ENCODE data around the gene TRIM43.
"Not testable (repeated sequence)": the region's sequence is repeated elsewhere in the genome, so short reads cannot be mapped to it uniquely, and the experiment has no call there.

The TRIM43 gene

DNA sequence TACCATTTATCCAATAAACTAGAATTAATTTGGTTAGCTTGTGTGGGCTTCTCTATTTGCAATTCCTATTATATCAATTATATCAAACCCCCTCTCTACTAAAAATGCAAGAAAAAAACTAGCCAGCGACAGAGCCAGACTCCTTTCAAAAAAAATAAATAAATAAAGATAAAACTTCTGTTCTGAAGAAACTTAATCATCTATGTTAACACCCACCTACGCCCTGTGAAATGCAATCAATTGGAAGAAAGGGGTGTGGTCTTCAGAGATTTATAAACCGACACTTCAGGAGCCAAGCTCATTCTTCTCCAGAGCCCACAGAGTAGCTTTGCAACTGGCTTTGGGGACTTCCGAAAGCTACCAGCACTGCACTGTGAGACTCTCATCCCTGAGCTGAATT lies at the start of gene TRIM43:
Gene TRIM43, plus strand, starts transcription at position 301 of the 400 bp plus-strand sequence. CDS start 2,023 bp downstream, outside the sequence.
- not testable (repeated sequence) for DNase-seq

DNA sequence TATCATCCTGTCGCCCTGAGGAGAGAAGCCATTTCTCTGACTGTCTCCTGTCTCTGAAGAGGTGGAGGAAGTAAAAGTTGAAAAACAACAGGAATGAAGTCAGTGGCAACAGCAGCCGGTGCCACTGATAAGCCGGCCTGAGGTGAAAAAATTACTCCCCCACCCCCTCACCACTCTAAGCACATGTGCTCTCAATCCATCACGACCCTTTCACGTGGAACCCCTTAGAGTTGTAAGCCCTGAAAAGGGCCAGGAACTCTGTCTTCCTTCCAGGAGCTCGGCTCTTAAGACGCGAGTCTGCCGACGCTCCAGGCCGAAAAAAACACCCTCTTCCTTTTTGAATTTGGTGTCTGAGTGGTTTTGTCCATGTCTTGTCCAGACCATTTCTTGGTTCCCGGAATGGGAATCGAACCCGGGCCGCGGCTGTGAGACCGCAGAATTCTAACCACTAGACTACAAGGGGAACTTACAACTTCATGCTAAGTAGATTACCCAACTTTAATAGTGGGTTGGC lies 40.7 kb upstream of the TRIM43 start:
- DNase-seq: peak; percentile 35

DNA sequence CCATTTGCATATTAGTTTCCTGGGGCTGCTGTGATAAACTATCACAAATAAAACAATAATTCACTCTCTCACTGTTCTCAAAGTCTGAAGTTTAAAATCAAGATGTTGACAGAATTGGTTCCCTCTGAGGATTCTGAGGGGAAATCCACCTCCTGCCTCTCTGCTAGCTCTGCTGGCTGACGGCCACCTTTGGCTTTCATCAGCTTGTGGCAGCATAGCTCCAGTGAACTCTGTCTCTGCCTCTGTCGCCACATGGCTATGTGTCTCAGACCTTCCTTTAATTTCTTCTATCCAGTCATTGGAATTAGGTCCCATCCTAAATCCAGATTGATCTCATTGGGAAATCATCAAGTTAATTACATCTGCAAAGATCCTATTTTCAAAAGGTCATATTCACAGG lies 38.9 kb upstream of the TRIM43 start:
- DNase-seq: no peak

DNA sequence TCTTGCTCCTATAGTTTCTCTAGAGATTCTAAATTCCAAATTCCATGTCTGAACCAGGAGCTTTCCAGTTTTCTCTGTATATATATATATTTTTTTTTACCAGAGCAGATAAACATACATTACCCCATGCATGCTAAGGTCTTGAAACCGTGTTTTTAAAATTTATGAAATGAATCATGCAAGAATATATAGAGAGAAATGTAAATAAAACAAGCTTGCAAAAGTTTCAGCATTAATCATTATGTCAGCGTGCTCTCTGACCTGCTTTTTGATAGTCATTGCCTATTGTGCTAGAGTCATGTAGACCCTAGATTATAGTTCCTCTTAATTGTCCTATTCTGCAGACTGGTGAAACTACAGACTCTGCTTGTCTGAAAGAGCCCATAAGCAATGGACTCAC lies 22.6 kb upstream of the TRIM43 start:
- no peak for DNase-seq

DNA sequence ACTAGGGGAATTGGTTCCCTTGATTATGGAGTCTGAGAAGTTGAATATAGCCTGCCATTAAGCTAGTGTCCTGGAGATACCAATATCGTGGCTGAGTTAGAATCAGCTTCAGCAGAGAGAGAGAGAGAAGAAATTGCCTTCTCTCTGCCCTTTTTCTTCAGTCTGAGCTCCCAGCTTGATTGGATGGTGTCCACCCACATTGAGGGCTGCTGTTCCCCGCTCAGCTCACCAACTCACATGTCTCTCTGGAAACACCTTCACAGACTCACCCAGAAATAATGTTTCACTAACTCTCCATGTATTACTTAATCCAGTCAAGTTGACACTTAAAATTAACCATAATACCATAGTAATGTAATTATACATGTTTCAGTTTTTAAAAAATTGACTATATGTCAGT lies 17.9 kb upstream of the TRIM43 start:
- DNase-seq: no peak

DNA sequence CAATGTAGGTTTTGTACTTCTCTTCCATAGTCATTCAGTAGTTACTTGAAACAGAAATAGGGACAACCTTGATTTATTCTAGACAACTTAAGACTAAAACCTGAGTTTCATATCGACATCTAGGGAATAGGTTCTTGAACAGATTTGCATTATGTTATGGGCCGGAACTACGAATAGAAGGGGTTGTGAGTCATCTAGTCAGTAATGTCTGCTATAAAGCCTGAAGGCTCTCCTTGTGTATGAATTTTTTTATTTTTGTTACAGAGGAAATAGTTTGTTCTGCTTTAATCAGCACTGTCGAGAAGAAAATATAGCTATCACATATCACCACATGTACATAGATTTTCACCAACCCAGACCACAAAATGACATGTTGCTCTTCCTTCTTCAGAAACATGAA lies 17.3 kb upstream of the TRIM43 start:
- DNase-seq: no peak

DNA sequence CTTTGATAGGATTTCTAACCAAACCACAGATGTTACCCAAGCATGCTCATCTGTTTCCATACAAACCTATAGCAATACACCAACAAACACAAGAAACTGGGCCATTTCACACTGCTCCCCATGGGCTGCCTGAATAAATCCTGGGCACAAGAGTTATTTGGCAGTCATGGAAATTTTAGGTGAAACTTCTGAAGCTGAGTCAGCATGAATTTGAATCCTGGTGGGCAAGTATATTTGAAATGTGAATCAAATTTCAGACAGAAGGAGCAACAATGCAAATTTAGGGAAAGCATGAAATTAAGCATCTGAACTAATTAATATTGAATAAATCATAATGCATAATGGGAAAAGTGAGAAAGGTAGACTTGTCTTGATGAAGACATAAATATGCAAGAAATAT lies 15.9 kb upstream of the TRIM43 start:
- DNase-seq: no peak

DNA sequence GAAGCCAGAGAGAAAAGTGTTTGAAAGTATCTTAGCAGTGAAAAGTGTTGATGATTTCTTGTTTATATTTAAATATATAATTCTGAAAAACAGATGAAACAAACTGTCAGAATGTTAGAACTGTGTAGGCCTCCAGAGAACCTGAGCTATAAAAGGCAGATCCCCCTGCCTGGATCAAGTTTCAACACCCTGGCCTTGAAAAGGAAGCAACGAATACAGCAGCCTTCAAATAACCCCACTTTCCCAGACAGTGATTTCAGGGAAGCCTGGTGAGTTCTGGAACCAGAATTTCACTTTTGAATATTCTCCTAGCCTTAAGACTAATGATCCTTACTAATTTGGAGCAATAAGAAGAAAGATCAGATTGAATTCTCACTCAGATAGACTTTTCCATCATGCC lies 13.3 kb upstream of the TRIM43 start:
- no peak for DNase-seq

DNA sequence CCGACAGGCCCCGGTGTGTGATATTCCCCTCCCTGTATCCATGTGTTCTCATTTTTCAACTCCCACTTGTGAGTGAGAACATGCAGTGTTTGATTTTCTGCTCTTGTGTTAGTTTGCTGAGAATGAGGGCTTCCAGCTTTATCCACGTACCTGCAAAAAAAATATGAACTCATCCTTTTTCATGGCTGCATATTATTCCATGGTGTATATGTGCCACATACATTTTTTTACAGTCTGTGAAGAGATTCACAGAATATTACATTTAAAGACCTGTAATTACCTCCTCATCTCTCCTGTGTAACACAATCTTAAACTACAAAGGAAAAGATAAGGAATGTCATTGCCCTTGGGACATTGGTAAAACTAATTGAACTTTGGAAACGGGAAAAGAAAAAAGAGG lies 8.3 kb upstream of the TRIM43 start:
- DNase-seq: not testable (repeated sequence)

DNA sequence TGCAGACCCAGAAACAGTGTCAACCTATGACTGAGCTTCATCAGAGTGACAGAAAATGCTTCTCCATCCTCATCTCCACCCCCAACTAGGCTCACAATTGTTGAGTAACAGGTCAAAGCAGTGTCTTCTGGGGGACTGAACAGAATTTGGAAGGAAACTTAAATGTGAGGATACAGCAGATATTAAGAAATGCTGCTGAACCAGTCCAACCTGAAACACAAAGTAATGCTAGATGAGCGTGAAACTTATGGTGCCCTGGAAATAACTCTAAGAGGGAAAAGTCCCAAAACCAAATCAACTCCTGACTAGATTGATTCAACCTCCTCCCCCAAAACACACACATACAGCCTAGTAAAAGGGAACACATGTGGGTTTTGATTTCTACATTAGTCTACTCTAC lies 7.5 kb upstream of the TRIM43 start:
- not testable (repeated sequence) for DNase-seq

DNA sequence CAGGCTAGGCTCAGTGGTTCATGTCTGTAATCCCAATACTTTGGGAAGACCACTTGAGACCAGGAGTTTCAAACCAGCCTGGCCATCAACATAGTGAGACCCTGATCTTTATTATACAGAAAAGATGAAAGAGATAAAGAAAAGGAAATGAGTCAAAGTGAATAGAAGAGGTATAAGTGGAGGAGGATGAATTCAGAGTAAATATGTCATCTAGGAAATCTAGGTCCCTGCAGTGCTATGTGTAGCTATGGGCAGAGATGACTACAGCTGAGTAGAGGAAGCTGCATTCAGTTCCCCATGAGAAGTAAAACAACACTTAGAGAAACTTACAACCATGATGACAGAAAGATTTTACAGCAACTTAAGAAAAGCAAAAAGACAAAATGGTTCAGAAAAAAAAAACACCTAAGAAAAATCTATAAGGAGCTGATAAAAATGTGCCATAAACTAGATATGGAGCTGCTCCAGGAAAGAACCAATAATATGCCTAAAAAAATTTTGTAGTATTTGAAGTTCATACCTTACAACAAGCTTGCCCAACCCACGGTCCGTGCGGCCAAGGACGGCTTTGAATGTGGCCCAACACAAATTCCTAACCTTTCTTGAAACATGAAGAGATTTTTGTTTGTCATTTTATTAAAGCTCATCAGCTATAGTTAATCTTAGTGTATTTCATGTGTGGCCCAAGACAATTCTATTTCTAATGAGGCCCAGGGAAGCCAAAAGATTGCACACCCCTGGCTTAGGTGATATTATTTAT lies 1.8 kb upstream of the TRIM43 start:
- DNase-seq: not testable (repeated sequence)

DNA sequence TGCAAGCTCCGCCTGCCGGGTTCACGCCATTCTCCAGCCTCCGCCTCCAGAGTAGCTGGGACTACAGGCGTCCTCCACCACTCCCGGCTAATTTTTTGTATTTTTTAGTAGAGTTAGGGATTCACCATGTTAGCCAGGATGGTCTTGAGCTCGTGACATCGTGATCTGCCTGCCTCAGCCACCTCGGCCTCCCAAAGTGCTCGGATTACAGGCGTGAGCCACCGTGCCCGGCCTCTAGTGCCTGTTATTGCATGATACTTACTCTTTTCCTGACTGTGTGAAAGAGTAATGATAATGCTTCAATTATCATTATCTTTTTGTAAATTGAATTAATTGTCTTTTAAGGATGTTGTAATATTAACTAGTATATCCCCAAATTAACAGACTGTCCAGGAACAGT lies 1.2 kb downstream of the TRIM43 start:
- DNase-seq: not testable (repeated sequence)

DNA sequence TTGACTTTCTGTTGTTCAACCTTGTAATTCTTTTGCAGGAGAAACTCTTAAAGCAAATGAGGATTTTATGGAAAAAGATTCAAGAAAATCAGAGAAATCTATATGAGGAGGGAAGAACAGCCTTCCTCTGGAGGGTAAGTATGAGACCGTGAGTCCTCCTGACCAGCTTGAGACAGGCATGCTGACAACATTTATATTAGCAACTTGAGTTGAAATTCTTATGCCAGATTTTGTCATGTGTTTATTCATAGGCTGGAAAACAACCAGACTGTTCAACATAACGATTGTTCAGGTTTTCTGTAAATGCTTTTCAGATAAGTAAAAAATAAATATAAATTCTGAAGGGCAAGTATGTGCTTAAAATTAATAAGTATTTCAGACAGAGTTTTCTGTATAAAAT lies 3.2 kb downstream of the TRIM43 start:
- not testable (repeated sequence) for DNase-seq

DNA sequence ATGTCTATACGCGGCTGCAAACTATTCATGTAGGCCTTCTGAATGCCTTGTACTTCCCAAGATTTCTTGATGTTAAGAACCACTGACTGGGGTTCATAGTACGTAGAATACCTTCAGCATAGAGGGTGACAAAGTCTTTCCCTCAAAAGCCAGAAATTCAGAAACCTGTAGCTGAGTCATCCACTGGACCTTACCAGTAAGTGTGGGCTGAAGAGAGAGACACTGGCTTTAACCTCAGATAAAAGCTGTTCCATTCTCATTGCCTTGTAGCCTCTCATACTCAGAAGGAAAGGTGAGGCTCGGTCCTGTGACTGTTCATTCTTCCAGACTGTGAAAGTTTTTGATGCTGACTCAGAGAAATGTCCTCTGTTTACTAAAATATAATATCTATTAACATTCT lies 9.5 kb downstream of the TRIM43 start:
- not testable (repeated sequence) for DNase-seq

DNA sequence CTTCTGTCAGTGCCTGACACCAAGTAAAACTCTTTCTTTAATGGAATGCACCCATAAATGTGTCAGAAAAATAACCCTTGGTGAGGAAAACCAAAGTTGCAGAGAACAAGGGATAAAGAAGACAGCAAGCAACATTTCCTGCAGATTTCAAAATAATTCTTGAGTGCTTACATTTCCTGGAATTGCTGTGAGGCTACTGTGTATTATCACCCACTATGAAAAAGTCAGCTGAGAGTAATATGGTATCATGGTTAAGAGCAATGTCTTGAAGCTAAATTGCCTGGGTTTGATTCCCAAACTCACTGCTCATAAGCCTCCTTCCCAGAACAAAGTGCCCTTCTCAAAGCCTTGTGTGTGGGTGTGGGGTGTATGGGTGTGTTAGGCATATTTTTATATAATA lies 10.3 kb downstream of the TRIM43 start:
- DNase-seq: not testable (repeated sequence)

DNA sequence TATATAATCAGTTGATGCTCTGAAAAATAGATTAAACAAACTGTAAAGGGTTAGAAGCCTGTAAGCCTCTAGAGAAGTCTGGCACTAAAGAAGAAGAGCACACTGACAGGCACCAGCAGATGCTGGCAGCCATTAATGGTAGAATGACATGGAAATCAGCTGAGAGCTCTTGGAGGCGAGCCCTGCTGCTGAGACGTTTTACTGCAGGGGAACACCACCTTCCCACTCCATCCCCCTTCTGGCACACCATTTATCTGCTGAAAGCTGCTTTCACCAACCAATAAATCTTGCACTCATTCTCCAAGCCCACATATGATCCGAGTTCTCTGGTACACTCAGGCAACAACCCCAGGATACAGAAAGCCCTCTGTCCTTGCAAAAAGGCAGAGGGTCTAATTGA lies 16.6 kb downstream of the TRIM43 start:
- DNase-seq: not testable (repeated sequence)

DNA sequence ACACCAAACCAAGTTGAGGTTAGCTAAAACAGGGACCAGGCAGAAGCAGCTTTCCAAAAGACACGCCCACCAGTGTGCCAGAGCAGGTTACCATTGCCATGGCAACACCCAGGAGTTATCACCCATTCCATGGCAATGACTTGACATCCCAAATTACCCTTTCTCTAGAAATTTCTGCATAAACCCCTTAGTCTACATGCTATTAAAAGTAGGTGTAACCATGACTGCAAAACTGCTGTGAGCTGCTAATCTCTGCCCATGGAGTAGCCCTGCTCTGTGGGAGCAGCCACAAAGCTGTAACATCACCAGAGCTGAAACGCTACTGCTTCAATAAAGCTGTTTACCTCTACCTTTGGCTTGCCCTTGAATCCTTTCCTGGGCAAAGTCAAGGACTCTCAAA lies 18.0 kb downstream of the TRIM43 start:
- DNase-seq: not testable (repeated sequence)

DNA sequence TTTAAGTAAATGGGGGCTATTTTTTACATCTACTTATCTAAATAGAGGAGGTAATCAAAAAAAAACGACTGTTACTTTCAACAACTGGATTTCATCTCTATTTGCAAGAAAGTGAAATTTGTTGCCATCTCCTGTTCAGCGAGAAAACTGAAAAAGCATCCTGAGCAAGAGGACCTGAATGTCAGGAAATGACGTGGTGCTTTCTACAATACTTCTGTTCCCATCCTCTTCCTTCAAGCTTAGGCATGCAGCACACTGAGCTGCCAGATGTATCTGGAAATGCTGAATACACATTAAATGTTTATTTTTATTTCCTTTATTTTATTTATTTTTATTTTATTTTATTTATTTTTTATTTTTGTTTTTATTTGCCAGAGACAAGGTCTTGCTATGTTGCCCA lies 21.2 kb downstream of the TRIM43 start:
- DNase-seq: not testable (repeated sequence)

DNA sequence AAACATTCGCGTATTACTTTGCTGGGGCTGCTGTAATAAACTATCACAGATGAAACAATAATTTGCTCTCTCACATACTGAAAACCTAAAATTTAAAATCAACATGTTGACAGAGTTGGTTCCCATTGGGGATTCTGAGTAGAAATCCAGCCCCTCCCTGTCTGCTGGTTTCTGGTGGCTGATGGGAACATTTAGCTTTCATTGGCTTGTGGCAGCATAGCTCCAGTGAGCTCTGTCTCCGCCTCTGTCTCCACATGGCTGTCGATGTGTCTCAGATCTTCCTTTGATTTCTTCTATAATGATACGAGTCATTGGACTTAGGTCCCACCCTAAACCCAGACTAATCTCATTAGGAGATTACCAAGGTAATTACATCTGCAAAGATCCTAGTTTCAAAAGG lies 30.9 kb downstream of the TRIM43 start:
- DNase-seq: not testable (repeated sequence)

DNA sequence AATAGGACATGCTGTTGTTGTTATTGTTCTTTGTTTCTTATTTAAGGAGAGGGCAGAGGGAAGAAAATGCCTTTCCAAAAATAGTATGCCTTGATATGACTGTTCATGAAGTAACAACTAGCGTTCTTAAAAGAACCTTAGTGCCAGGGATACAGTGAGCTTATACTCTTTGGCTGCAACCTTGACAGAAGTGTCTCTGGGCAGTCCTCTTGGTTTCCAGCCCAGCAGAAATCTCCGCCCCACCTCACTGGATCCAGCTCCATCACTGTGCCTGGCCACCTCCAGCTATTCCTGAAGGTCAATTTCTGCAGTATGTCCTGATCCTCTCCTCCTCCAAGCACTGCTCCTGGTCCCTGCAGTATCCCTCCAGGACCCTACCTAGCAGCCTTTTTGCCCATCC lies 39.2 kb downstream of the TRIM43 start:
- DNase-seq: not testable (repeated sequence)

DNA sequence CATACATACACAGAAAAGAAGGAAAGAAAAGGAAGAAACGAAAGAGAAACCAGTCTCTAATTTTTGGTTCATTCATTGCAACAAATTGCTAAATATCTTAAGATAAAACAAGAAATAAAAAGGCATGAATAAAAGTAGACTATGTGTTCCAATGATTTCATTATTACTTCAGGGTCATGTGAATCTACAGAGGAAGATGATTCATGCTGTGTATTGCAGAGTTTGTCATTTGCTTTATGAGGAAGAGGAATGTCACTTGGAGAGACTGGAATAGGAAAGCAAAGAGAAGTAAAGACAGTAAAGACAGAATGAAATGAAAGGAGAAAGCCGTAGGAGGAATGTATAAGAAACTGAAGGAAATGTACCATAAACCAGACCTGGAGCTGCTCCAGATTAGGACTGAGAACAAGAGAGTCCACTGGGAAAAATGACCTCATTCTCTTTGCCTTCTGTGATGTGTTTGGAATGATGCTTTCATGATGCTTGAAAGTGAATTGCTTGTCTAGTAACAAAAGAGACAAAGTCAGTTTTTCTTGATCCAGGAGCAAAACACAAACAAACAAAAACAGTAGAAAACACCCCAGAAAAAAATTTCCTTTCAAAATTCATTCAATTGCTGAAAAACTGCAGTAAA lies 41.9 kb downstream of the TRIM43 start:
- not testable (repeated sequence) for DNase-seq

DNA sequence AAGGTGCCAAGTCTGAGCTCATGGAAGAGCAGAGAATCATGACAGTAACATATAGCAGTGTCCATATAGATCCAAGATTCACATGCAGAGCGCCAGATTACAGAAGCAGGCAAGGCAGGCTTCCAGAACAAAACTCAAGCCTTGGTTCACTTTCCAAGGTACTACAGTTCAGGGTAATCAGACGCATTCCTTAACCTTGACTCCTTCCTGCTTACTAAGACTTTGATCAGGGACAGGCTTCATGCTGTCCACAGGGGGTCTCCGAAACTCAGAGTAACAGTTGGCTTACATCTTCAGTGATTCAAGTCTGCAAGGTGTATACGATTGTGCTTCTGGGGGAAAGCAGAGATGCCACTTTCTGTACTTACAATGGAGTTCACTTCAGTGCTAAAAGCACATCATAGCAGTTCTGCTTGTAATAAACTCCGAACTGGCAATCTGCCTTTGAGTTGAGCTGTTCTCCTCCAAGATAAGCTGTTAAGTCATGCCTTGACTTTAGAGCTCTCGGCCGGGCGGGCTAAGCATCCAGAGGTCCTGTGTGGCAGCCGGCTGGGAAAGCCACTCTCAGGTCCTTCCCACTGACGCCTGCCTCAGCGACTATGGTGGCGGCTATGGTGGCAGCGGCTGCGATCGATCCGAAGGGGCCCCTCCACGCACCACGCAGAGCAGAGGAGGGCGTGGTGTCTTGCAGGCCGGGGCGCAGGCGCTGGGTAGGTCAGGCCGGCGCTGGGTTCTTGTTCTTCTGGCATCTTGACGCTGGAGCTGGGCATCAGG lies 48.9 kb downstream of the TRIM43 start:
- DNase-seq: not testable (repeated sequence)

DNA sequence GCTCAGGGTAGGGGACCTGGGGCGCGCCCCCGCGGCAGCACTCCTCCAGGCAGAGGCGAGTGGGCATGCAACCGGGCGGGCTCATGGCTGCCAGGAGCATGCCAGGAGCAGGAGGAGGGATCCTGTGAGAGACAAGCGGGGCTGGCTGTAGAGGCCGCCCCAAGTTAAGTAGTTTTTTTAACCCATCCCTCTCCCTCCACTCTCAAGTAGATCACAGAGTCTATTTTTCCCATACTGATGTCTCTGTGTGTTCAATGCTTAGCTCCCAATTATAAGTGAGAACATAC lies 49.4 kb downstream of the TRIM43 start:
- DNase-seq: not testable (repeated sequence)

DNA sequence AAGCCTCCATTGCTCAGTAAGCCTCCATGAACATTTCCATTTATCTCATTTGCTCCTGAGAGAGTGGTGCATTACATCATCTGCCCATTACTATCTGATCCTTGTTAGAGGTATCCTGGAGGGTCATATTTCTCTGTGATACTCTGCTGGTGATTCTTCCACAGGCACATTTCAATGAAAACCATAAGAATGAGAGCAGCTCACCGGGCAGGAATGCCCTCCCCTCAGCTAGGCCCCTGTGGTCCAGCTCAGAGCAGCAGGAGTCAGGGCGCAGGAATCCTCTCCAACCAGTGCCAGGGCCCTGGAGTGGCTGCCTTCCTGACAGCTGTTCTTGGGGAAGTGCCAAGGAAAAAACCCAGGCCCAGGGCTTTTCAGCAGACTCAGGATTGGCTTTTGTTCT lies 50.0 kb downstream of the TRIM43 start:
- DNase-seq: not testable (repeated sequence)
